BLaER1 treated with 17β-estradiol and CSF1 and Interleukin-3, amounts not matched to agents 10 nM and 100 nM (cell line): ENCODE data around the gene EFCAB5.
"Not testable (repeated sequence)": the region's sequence is repeated elsewhere in the genome, so short reads cannot be mapped to it uniquely, and the experiment has no call there.

Experiments
- H3K27ac ChIP-seq, 11 experiments: shearing (Covaris generic); formaldehyde crosslinking; 2 replicates each; pipeline ENCODE4 v1.8.1; 2022
- H3K27me3 ChIP-seq, 11 experiments: shearing (Covaris generic); formaldehyde crosslinking; 2 replicates each; pipeline ENCODE4 v1.8.1; 2022
- H3K36me3 ChIP-seq, 11 experiments: shearing (Covaris generic); formaldehyde crosslinking; 2 replicates each; pipeline ENCODE4 v1.8.1; 2022
- H3K4me1 ChIP-seq, 10 experiments: shearing (Covaris generic); formaldehyde crosslinking; 2 replicates each; pipeline ENCODE4 v1.8.1; 2022
- H3K4me2 ChIP-seq, 11 experiments: shearing (Covaris generic); formaldehyde crosslinking; 2 replicates each; pipeline ENCODE4 v1.8.1; 2022
- H3K4me3 ChIP-seq, 10 experiments: shearing (Covaris generic); formaldehyde crosslinking; 2 replicates each; pipeline ENCODE4 v1.8.1; 2022
- H3K9ac ChIP-seq, 11 experiments: shearing (Covaris generic); formaldehyde crosslinking; 2 replicates each; pipeline ENCODE4 v1.8.1; 2022
- H3K9me3 ChIP-seq, 11 experiments: shearing (Covaris generic); formaldehyde crosslinking; replicated peaks in 1 of 11; 2 replicates each; pipeline ENCODE4 v1.8.1; 2022
- H4K20me1 ChIP-seq, 11 experiments: shearing (Covaris generic); formaldehyde crosslinking; 2 replicates each; pipeline ENCODE4 v1.8.1; 2022
- Cebpa-rat ChIP-seq, 11 experiments: shearing (Covaris generic); IDR thresholded peaks; 2 replicates each; pipeline ENCODE4 v1.8.1; 2022

Gene EFCAB5

DNA sequence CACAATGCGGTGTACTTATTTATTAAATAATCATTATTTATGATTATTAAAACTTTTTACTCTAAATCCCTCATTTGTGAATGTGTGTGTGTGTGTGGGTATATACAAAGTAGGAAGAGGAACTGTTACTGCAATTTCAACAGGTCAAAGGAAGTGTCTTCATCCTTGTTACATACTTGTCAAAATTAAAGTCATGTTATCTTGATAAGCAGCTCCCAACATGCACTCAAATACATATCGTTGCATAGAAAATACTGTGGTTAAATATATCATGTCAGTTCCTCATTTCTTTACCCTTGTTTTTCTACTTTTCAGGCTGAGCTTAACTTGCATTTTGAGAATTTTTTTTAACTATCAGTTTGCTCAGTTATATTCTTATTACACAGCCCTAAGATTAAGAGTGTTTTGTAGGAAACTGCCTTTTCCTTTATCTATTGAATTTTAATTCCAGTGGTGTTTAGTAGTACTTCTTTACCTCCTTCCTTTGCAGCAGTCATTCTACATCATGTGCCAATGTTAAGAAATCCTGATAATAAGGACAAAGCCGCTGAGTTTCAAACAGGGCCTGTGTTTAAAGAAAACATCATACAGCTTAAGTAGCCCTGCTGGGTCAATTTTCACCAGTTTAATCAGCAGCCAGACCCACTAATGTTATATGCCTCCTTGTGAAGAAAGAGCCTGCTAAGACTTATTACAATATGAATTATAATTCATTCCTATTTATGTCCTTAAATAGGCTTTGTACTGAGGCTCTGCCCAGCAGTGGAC, 7.2 kb downstream of the EFCAB5 start:
- Histone ChIP-seq H4K20me1 (no peaks in the 10 kb centered on the region), H3K4me1 (peaks cover 19 to 33% (median 29%) of the 10 kb centered on the region in 10 experiments), H3K36me3 (peaks cover 0 to 46% (median 21%) of the 10 kb centered on the region in 11 experiments; a peak in 16 of 22 replicates), H3K27ac (peak overlapping the region; percentile 4 to 88 (median 78); a peak in 21 of 22 replicates), H3K27me3 (no peaks in the 10 kb centered on the region), H3K9me3 (peaks cover 8 to 31% (median 23%) of the 10 kb centered on the region in 11 experiments), H3K4me2 (peak overlapping the region; percentile 13 to 68 (median 52); a peak in 21 of 22 replicates), H3K9ac (peak overlapping the region; percentile 20 to 74 (median 59); a peak in 17 of 22 replicates), H3K4me3 (no peak overlapping the region)
- peak in 2 of 11 experiments; percentile 61 to 64; a peak in 4 of 22 replicates for TF ChIP-seq Cebpa-rat (IDR thresholded peaks at IDR 0.05)

DNA sequence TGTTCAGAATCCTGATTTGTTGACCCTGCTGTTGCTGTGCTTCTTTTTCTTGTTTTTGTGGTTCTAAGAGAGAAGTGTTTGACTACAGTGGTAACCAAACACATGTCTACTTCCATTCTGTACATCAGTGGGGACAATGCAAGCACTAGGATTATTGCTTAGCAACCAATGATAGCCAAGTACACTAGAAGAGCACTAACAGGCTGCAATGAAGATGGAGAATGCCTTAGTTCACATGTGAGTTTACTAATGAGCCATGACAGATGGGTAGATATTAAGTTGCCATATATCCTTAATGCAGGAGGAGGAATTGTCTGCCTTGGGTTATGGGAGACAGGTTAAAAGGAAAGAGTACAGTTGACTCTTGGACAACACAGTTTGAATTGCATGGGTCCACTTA, 8.3 kb downstream of the EFCAB5 start:
- Histone ChIP-seq H3K4me3 (no peak overlapping the region), H3K9ac (peak overlapping the region in 4 of 11 experiments; percentile 59 to 74 (median 71); a peak in 4 of 22 replicates), H3K4me1 (peaks cover 19 to 33% (median 29%) of the 10 kb centered on the region in 10 experiments), H3K4me2 (peak overlapping the region; percentile 0 to 68 (median 52); a peak in 18 of 22 replicates), H3K36me3 (peaks cover 4 to 46% (median 26%) of the 10 kb centered on the region in 11 experiments; a peak in 17 of 22 replicates), H3K9me3 (peaks cover 19 to 42% (median 34%) of the 10 kb centered on the region in 11 experiments), H3K27ac (peak overlapping the region in 9 of 11 experiments; percentile 55 to 88 (median 82); a peak in 15 of 22 replicates), H4K20me1 (no peaks in the 10 kb centered on the region), H3K27me3 (no peaks in the 10 kb centered on the region)
- no peak for TF ChIP-seq Cebpa-rat (IDR thresholded peaks at IDR 0.05)

DNA sequence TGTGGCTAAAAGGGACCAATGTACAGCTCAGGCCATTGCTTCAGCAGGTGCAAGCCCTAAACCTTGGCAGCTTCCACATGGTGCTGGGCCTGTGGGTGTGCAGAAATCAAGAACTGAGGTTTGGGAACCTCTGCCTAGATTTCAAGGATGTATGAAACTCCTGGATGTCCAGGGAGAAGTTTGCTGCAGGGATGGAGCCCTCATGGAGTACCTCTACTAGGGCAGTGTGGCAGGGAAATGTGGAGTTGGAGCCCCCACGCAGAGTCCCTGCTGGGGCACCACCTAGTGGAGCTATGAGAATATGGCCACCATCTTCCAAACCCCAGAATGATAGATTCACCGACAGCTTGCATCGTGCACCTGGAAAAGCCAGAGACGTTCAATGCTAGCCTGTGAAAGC, 13.0 kb downstream of the EFCAB5 start:
- peaks cover 4 to 22% (median 18%) of the 10 kb centered on the region in 11 experiments; a peak in 16 of 22 replicates for H3K36me3 ChIP-seq
- no peak overlapping the region for H3K4me2 ChIP-seq
- H3K27me3 ChIP-seq, result no peaks in the 10 kb centered on the region
- no peak overlapping the region for H3K9ac ChIP-seq
- TF ChIP-seq Cebpa-rat (IDR thresholded peaks at IDR 0.05), result no peak
- peaks cover 6 to 13% (median 11%) of the 10 kb centered on the region in 10 experiments; a peak in 18 of 20 replicates for H3K4me1 ChIP-seq
- H3K9me3 ChIP-seq, result peaks cover 30 to 43% (median 38%) of the 10 kb centered on the region in 11 experiments
- H4K20me1 ChIP-seq, result no peaks in the 10 kb centered on the region
- no peak overlapping the region; a peak in 1 of 20 replicates for H3K4me3 ChIP-seq
- no peak overlapping the region for H3K27ac ChIP-seq

DNA sequence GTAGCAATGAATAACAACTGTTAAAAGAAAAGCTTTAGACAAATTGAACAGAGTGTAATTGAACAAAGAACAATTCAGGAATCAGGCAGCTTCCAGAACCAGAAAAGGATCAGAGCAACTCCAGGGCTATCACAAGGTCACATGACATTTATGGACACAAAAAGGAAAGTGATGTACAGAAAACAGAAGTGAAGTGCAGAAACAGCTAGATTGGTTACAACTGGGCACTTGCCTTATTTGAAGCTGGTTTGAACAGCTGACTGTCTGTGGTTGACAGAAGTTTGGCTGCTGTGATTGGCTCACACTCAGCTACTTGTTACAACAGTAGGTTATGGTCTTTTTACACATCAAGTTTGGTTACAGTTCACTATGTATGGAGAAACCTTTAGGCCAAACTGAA, 14.8 kb downstream of the EFCAB5 start:
- Histone ChIP-seq H3K9ac (no peak overlapping the region), H4K20me1 (no peaks in the 10 kb centered on the region), H3K9me3 (peaks cover 30 to 43% (median 38%) of the 10 kb centered on the region in 11 experiments), H3K4me3 (no peak overlapping the region), H3K4me1 (no peaks in the 10 kb centered on the region), H3K4me2 (no peak overlapping the region), H3K36me3 (peaks cover 4 to 22% (median 18%) of the 10 kb centered on the region in 11 experiments; a peak in 16 of 22 replicates), H3K27ac (no peak overlapping the region), H3K27me3 (no peaks in the 10 kb centered on the region)
- TF ChIP-seq Cebpa-rat (IDR thresholded peaks at IDR 0.05), result no peak

DNA sequence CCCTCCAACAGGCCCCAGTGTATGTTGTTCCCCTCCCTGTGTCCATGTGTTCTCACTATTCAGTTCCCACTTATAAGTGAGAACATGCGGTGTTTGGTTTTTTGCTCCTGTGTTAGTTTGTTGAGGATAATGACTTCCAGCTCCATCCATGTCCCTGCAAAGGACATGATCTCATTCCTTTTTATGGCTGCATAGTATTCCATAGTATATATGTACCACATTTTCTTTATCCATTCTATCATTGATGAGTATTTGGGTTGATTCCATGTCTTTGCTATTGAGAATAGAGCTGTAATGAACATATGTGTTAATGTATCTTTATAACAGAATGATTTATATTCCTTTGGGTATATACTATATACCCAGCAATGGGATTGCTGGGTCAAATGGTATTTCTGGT, 16.1 kb downstream of the EFCAB5 start:
- not testable (repeated sequence) for H3K4me1 ChIP-seq, H3K27ac ChIP-seq, H3K4me2 ChIP-seq, H3K9ac ChIP-seq, H3K27me3 ChIP-seq, H3K4me3 ChIP-seq, H4K20me1 ChIP-seq
- Histone ChIP-seq H3K9me3 (peaks cover 30 to 39% (median 33%) of the 10 kb centered on the region in 11 experiments), H3K36me3 (peaks cover 4 to 22% (median 17%) of the 10 kb centered on the region in 11 experiments; a peak in 16 of 22 replicates)

- no peak for TF ChIP-seq Cebpa-rat (IDR thresholded peaks at IDR 0.05)
- Histone ChIP-seq H3K4me3 (no peak overlapping the region), H3K36me3 (peaks cover 2 to 13% (median 7%) of the 10 kb centered on the region in 11 experiments; a peak in 15 of 22 replicates), H3K27me3 (no peaks in the 10 kb centered on the region), H3K27ac (no peak overlapping the region), H3K9me3 (peaks cover 18 to 39% (median 24%) of the 10 kb centered on the region in 11 experiments), H3K4me1 (no peaks in the 10 kb centered on the region), H4K20me1 (no peaks in the 10 kb centered on the region), H3K4me2 (no peak overlapping the region), H3K9ac (no peak overlapping the region)
Measured at GRCh38 chr17:29958947-29959657, 17.7 kb downstream of the EFCAB5 start.

- Histone ChIP-seq H3K36me3 (peaks cover 0 to 6% (median under 1%) of the 10 kb centered on the region in 11 experiments; a peak in 7 of 22 replicates), H3K4me1 (no peaks in the 10 kb centered on the region), H4K20me1 (no peaks in the 10 kb centered on the region), H3K4me3 (no peak overlapping the region), H3K27me3 (no peaks in the 10 kb centered on the region), H3K9ac (no peak overlapping the region), H3K9me3 (peaks cover 11 to 36% (median 23%) of the 10 kb centered on the region in 11 experiments), H3K4me2 (no peak overlapping the region), H3K27ac (no peak overlapping the region)
- no peak for TF ChIP-seq Cebpa-rat (IDR thresholded peaks at IDR 0.05)
Measured at GRCh38 chr17:29959658-29960337, 18.4 kb downstream of the EFCAB5 start.

- H3K4me3 ChIP-seq, result no peak overlapping the region
- no peaks in the 10 kb centered on the region for H3K27me3 ChIP-seq
- H3K36me3 ChIP-seq, result no peaks in the 10 kb centered on the region; a peak in 1 of 22 replicates
- no peak overlapping the region for H3K9ac ChIP-seq
- H4K20me1 ChIP-seq, result no peaks in the 10 kb centered on the region
- peaks cover 0 to 26% (median 9%) of the 10 kb centered on the region in 11 experiments; a peak in 15 of 22 replicates for H3K9me3 ChIP-seq
- no peak for TF ChIP-seq Cebpa-rat (IDR thresholded peaks at IDR 0.05)
- H3K27ac ChIP-seq, result no peak overlapping the region
- no peak overlapping the region for H3K4me2 ChIP-seq
- H3K4me1 ChIP-seq, result no peaks in the 10 kb centered on the region
Measured at GRCh38 chr17:29962656-29963055, 21.2 kb downstream of the EFCAB5 start.
